ENCODE results near the gene PDXP.

The PDXP gene

GRCh38 chr22:37639070-37639760, 19.3 kb upstream of the PDXP start, which contains the start of gene SH3BP1:
TSS of gene SH3BP1 (plus strand) at chr22:37639669. CDS start at chr22:37639788, 119 bp downstream.
- TF ChIP-seq CTCF (IDR thresholded peaks at IDR 0.05; ENCODE audit: low read depth, low read length, missing control alignments) = no peak
- DNase-seq (ENCODE audit: extremely low read depth, low read depth) = no peak
- peak within 1 kb of the TSS; percentile 69 for H3K4me3 ChIP-seq (replicated peaks; ENCODE audit: low read depth, low read length)

GRCh38 chr22:37639771-37640590, 18.5 kb upstream of the PDXP start:
- no peak for TF ChIP-seq CTCF (IDR thresholded peaks at IDR 0.05; ENCODE audit: low read depth, low read length, missing control alignments)
- peak overlapping the region; percentile 69 for H3K4me3 ChIP-seq (replicated peaks; ENCODE audit: low read depth, low read length)
- DNase-seq (ENCODE audit: extremely low read depth, low read depth) = no peak

DNA sequence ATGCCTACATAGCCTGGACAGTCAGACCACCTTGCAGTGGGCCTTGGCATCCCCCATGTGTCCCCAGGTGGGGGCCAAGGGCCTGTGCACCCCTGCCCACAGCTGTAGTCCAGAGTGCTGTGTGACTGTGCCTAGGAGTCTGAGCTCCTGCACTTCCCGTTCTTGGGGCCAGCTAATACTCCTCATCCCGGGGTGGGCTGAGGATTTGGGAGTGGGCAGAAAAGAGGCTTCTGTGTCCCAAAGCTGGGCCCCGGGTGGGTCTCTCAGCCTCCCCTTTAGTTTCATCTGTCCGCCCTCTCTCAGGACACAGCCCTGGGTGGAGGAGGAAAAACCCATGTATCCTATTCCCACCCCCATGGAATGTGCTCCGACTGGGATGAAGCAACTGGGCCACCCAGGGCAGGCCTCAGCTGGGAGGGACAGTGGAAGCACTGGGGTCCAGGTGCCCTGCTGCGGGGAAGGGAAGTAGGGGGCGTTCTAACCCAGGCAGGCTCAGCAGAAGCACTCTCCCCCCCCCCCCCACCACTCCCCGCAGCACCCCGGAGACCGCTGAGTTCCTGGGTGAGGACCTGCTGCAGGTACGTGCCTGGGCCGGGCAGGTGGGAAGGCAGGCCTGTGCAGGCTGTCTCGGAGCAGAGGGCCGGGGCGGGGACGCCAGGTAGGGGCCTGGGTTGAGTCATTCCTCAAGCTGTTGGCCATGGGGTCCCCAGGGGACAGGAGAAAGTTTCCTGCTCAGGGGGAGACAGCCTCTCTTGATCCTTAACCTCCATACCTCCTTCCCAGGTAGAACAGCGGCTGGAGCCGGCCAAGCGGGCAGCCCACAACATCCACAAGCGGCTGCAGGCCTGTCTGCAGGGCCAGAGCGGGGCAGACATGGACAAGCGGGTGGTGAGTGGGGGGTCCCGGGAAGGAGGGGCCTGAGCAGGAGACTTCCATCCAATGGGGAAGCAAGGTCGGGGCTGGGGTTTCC, 17.6 kb upstream of the PDXP start:
- DNase-seq (ENCODE audit: extremely low read depth, low read depth) = no peak
- TF ChIP-seq CTCF (IDR thresholded peaks at IDR 0.05; ENCODE audit: low read depth, low read length, missing control alignments) = no peak
- peak overlapping the region; percentile 69 for H3K4me3 ChIP-seq (replicated peaks; ENCODE audit: low read depth, low read length)

DNA sequence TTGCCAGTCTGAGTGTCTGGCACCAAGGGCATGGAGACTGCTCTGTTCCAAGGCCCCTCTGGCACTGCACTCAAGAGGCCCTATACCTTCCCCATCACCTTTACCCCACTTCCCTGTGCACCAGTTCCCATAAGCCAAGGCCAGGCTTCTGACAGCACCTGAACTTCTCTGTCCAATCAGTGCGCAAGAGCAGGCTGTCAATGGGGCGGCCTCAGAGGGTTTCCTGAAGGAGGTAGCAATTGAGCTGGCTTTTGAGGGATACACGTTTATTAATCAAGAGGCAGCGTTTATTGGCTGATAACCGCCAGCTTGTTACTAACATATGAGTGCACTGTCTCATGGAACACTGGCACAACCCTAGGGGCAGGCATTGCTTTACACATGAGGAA, 17.0 kb upstream of the PDXP start:
- no peak for DNase-seq (ENCODE audit: extremely low read depth, low read depth)
- H3K4me3 ChIP-seq (replicated peaks; ENCODE audit: low read depth, low read length) = no peak overlapping the region

GRCh38 chr22:37643225-37643847, 15.2 kb upstream of the PDXP start:
- peak; percentile 56 for DNase-seq (ENCODE audit: extremely low read depth, low read depth)
- TF ChIP-seq CTCF (IDR thresholded peaks at IDR 0.05; ENCODE audit: low read depth, low read length, missing control alignments) = peak; percentile 97
- no peak overlapping the region for H3K4me3 ChIP-seq (replicated peaks; ENCODE audit: low read depth, low read length)

More for the DNA sequence above, 17.0 kb upstream of the PDXP start:
- no peak for TF ChIP-seq CTCF (IDR thresholded peaks at IDR 0.05; ENCODE audit: low read depth, low read length, missing control alignments)

- TF ChIP-seq CTCF (IDR thresholded peaks at IDR 0.05; ENCODE audit: low read depth, low read length, missing control alignments) = no peak
- no peak for DNase-seq (ENCODE audit: extremely low read depth, low read depth)
- no peak overlapping the region for H3K4me3 ChIP-seq (replicated peaks; ENCODE audit: low read depth, low read length)
Measured at GRCh38 chr22:37647317-37647716, 11.2 kb upstream of the PDXP start.

Measured in HFF-Myc (cell line).